GM21717 (cell line): ENCODE results near the gene LVRN.
"Not testable (repeated sequence)": the region's sequence is repeated elsewhere in the genome, so short reads cannot be mapped to it uniquely, and the experiment has no call there.

Experiments used
- ATAC-seq: cut with Tn5 transposase; IDR thresholded peaks from one replicate; pipeline ENCODE4 v1.9.1; 2021; ENCODE audit warnings: mild to moderate bottlenecking, moderate library complexity; ENCODE audit not compliant: unreplicated experiment

Gene LVRN

DNA sequence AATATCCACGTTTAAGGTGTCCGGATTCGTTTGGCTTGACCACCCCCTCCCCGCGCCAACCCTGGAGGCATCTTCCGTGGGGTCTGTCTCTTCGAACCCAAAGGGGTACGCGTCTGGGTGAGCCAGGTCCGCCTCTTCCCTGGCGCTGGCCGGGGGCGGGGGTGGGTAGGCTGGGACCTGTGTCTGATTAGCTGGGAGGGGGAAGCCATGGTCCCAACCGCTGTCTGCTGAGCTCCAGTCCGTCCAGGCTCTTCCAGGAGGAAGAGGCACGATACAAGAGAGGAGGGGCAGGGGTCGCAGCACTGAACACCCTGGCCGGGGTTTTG is at the start of gene LVRN:
Gene LVRN, plus strand, starts transcription at position 237 of the 326 bp plus-strand sequence. CDS start 143 bp downstream, outside the sequence.
- no peak for ATAC-seq

DNA sequence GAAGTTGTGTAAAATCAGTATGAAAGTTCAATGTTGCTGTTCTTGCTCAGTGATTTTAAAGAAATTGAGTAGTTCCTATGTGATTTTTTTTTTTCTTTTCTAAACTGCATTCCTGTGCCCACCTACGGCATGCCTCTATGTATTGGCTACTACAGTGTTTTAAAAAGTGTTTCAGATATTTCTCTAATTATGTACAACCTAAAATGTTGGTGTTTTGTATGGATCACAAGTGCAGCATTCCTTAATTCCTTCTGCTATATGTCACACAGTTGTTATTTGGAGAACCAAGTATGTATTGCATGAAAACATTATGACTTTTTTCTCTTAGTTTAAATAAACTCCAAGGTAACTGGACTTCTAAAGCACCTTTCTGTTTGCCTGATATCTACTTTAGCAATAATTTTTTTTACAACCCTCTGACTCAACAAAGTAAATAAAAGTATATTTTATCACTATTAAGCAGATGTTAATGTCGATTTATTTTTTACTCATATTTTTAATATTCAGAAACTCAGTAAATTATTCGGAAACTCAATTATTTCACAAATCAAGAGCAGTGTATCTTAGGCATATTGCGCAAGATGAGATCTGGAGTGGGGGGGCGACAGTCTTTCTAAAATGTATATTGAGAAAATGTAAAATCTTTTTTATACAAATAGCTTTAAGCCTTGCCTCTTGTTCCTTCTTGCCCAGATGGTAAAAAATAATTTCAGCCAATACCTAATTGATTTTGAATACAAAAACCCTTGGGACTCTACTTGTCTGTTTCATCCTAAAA is 48.5 kb upstream of the LVRN start:
- not testable (repeated sequence) for ATAC-seq

DNA sequence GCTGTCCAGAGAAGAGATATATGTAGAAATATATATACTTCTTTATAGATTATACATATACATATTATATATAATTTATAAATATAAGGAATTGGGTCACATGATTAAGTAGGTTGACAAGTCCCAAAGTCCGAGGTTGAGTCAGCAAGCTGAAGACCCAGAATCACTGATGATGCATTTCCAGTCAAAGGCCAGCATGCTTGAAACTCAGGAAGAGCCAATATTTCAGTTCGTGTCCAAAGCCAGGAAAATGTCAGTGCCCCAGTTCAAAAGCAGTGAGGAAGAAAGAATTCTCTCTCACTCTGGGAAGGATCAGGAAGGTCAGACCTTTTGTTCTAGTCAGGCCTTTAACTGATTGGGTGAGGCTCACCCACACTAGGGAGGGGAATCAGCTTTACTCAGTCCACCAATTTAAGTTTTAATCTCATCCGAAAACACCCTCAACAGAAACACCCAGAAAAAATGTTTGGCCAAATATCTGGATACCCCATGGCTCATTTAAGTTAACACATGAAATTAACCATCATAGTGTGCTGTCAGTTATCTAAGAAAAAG is 42.0 kb upstream of the LVRN start:
- ATAC-seq = no peak

- ATAC-seq = not testable (repeated sequence)
These were observed 33.5 kb upstream of the LVRN start for GRCh38 chr5:115928578-115929407.

DNA sequence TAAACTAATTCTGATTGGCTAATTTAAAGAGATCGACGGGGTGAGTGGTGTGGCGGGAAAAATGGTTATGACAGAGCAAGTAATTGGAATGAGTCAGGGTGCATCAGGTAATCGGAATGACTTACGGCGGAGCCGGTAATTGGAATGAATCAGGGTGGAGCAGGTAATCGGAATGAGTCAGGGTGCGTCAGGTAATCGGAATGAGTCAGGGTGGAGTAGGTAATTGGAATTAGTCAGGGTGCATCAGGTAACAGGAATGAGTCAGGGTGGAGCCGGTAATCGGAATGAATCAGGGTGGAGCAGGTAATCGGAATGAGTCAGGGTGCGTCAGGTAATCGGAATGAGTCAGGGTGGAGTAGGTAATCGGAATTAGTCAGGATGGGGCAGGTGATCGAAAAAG is 32.1 kb upstream of the LVRN start:
- ATAC-seq = not testable (repeated sequence)

GRCh38 chr5:115930630-115931337 is 31.5 kb upstream of the LVRN start:
- ATAC-seq = no peak

- no peak for ATAC-seq
These were observed 29.3 kb upstream of the LVRN start for GRCh38 chr5:115932991-115933390.

DNA sequence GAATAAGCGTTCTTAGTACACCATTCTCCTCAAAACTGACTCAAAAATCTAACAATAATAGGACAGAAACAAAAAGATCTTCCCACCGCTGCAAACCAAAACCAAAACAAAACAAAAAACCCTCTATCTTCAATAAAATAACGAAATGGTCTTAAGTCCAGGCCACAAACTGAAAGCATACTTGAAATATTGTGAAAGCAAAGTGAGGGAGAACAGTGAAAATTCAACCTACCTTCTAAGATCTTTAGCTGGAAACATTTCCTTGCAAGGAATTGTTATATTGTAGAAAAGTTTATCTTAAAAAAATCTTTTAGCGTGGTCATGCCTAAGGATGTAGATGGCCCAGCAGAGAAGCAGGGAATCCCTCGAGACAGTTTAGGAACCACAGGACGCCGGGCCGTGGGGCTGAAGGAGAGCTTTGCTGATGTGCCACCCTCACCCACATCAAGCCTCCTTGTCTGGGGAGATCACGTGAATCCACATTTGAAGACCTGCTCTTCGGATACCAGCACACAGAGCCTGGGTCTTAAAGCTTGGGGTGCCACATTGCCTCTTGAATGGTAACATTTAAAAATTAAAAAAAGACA is 27.8 kb upstream of the LVRN start:
- no peak for ATAC-seq

- no peak for ATAC-seq
These were observed 26.2 kb upstream of the LVRN start for GRCh38 chr5:115936031-115936430.

DNA sequence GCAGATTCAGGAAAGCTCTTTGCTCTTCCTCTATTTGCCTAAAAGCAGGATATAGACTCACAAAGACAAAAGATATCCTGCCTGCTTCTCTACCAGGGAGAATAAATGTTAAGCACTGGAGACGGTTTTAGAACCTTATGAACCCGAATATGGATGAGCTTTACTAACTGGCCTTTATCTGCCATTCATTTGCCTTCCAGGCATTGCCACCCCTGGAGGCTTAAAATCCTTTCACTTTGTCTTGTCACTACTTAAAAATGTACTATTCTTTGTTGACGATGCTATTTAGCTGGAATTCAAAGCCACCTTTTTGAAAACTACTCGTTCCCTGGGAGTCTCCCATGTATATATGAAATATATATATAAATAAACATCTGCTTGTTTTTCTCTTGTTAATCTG is 23.2 kb upstream of the LVRN start:
- no peak for ATAC-seq

GRCh38 chr5:115940080-115940810 is 22.0 kb upstream of the LVRN start:
- ATAC-seq = no peak

- ATAC-seq = no peak
These were observed 21.1 kb upstream of the LVRN start for GRCh38 chr5:115941051-115941675.

- no peak for ATAC-seq
These were observed 17.8 kb upstream of the LVRN start for GRCh38 chr5:115944501-115944900.

DNA sequence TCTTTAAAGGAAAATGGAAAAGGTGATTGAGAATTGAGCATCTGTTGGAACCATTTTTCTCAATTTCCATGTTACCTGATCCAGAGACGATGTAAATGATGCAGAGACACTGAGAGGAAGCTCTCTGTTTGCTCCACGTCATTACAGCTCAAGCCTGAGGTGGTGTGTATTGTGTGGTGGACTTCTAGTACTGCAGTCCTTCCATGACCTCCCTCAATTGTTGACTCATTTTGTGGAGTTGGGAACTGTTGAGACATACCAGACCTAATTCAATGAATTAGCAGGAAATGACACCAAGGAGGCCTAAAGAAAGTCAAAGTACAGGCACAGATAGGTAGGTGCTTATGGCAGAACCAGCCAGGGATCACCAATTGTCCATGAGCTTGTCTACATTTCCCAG is 15.6 kb upstream of the LVRN start:
- no peak for ATAC-seq

DNA sequence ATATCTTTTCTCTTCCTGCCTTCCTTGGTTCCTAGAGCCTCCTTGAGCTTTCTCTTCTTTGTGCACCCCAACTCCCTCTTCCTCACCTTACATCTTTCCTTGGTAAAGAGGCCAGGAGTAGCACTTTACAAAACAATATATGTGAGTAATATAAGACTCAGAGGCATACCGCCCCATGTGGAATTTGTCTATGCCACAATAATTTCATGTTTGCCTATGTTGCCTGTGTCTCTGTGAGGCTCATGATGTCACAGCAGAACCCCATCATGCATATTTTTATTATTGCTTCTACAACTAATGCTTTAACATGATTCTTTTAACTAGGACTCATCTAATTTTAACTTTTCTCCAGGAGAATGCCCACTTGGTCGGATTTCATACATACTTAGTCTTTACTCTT is 15.0 kb upstream of the LVRN start:
- no peak for ATAC-seq

DNA sequence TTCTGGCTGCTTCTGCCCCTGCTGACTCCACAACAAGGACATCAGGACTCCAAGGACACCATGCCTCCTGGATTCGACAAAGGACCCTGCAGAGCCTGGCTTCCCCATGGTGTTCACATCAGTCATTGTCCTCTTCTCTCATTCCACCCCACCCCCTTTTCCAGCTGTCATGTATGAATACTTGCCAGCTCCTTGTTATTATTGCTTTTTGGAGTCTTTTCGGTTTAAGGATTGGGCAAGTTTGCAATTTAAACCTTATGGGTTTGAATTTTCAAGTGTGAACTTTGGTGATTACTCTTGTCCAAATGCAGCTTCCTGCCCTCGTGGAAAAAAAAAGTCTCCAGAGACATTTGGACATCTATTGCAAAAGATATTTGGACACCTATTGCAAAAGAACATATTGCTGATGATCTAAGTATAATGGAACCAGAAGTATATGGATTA is 14.2 kb upstream of the LVRN start:
- no peak for ATAC-seq

DNA sequence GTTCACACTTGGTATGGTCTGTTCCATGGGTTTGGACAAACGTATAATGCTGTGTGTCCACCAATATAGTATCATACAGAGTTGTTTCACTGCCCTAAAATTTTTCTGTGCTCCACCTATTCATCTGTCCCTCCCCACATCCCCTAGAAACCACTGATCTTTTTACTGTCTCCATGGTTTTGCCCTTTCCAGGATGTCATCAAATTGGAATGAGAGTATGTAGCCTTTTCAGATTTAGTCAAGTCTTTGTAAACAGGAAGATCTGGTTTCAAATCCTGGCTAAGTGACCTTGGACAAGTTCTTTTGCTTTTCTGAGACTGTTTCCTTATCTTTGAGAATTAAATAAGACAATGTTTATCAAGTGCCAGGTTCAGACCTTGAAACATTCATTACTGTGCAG is 13.2 kb upstream of the LVRN start:
- ATAC-seq = no peak

GRCh38 chr5:115952588-115952987 is 9.7 kb upstream of the LVRN start:
- no peak for ATAC-seq

GRCh38 chr5:115954144-115954543 is 8.1 kb upstream of the LVRN start:
- ATAC-seq = no peak

DNA sequence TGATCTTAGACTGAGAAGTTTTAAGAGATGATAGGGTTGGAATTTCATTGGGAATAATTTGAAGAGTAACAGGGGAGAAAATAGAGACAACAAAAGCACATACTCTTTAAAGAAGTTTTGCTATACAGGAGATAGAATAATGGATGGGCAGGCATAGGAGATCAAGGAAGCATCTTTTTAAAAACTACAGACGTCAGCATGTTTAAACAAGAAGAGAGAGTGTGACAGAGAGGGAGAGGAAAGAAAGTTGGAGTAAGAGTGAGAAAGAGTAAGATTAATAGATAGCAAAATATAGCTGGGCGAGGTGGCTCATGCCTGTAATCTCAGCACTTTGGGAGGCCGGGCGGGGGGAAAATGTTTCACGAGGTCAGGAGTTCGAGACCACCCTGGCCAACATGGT is 5.3 kb upstream of the LVRN start:
- no peak for ATAC-seq
